Esophagus muscularis mucosa (tissue), 4 donors: ENCODE results near the gene SLC36A4. TPM values are rescaled to one million over a fixed set of nuclear protein-coding genes. Genes with fewer than 3 reads are reported as not detected.
"Not testable (repeated sequence)": the region's sequence is repeated elsewhere in the genome, so short reads cannot be mapped to it uniquely, and the experiment has no call there.

Experiments used
- DNase-seq: peaks from one replicate; pipeline ENCODE4 v3.0.0-alpha.2; 2017; ENCODE audit errors: extremely low spot score
- H3K27ac ChIP-seq, 4 donors: fragments of 200-600 bp; sonication (generic); replicated peaks in 1 of 4; 1 replicate in 3 of 4; 2 replicates in 1 of 4; pipeline ENCODE4 v1.5.1; 2016 to 2019; ENCODE audit warnings: mild to moderate bottlenecking in 1 of 4
- H3K27me3 ChIP-seq, 4 donors: fragments of 200-600 bp; sonication (generic); one replicate each; pipeline versions ENCODE4 v1.5.1 to v1.6.0; 2016 to 2019
- H3K36me3 ChIP-seq, 4 donors: fragments of 200-600 bp; sonication (generic); one replicate each; pipeline ENCODE4 v1.5.1; 2016 to 2019
- H3K4me1 ChIP-seq, 4 donors: fragments of 200-600 bp; sonication (generic); one replicate each; pipeline ENCODE4 v1.5.1; 2016 to 2019
- H3K4me3 ChIP-seq, 4 donors: fragments of 200-600 bp; sonication (generic); 1 replicate in 2 of 4; 2 replicates in 2 of 4; pipeline ENCODE4 v1.5.1; 2016 to 2019; ENCODE audit warnings: mild to moderate bottlenecking in 4 of 4, moderate library complexity in 1 of 4
- H3K9me3 ChIP-seq, 4 donors: fragments of 200-600 bp; sonication (generic); 1 replicate in 3 of 4; 2 replicates in 1 of 4; pipeline ENCODE4 v1.5.1; 2016 to 2019
- EP300 ChIP-seq: sonication (generic); formaldehyde crosslinking; IDR thresholded peaks from one replicate; pipeline ENCODE4 v1.6.1; 2017; ENCODE audit warnings: antibody characterized with exemption
- POLR2A ChIP-seq: fragments of 450-650 bp; IDR thresholded peaks from one replicate; pipeline ENCODE4 v1.6.1; 2017; ENCODE audit warnings: antibody characterized with exemption, moderate library complexity, mild to moderate bottlenecking, low read depth
- POLR2AphosphoS5 ChIP-seq, 2 donors: sonication (generic); formaldehyde crosslinking; IDR thresholded peaks; one replicate each; pipeline ENCODE4 v1.6.1; 2017; ENCODE audit warnings: antibody characterized with exemption in 2 of 2
- WGBS: methylation state at CpG from one replicate; pipeline ENCODE4 v1.1.5; 2018; 5-methylcytosine and 5-hydroxymethylcytosine counted together
- intact Hi-C: fragments of 100-400 bp; cut with DNase I; formaldehyde crosslinking; loops from one replicate; pipeline ENCODE4 v1.15.1; 2023
- total RNA-seq, 4 donors: library from RNA; depleted of rRNA; stranded (reverse); fragments of >200 nt; gene quantifications; one replicate each; pipeline versions ENCODE4 v1.1.0 to v1.2.1, GENCODE V29; 2016
- TF ChIP-seq, protein P1 (sequence below), 3 experiments: fragments of 200-600 bp in 2 of 3; fragments of 450-650 bp in 1 of 3; sonication (generic) in 2 of 3; IDR thresholded peaks; one replicate each; pipeline ENCODE4 v1.5.1; 2017 to 2019; ENCODE audit warnings: antibody characterized with exemption in 3 of 3, mild to moderate bottlenecking in 2 of 3, moderate library complexity in 1 of 3

SLC36A4 gene
- total RNA-seq, 4 donors from 2014 or later: 10.9 to 19.9 (median 17.7) TPM

DNA sequence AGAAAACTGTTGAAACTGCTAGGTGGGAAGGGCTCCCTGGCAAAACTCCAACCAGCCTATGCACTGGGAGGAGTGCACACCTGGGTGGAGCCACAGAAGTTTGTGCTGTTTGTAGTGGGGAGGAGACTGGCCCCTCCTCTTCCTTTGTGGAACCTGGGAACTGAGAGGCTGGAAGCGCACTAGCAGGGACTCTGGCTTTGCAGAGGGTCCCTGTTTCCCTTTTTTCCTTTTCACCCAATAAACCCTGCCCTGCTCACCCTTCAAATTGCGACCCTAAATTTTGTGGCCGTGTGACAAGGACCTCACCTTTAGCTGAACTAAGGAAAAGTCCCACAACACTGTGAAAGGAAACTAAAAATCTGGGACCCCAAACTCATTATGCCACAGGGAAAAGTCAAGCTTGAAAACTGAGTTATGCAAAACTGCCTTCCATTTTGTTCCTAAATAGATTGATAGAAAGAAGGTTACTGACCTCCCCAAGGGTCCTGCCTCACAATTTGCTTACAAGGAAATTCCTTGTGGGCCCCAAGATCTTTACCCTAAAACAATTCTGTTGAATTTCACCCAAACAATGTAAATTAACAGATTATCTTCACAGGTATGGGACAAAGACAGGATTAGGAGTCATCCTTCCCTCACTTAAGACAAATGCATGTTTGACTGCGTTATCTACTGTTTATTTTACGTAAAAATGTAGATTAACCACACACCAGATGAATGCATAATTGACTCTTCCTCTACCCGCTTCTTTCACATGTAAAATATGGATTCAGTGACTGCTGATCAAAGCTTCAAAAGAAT is 81.0 kb downstream of the SLC36A4 start:
- TF ChIP-seq EP300 (no peak), POLR2A (no peak)
- Histone ChIP-seq H3K27me3 (no peaks in the 10 kb centered on the region), H3K36me3 (no peaks in the 10 kb centered on the region), H3K27ac (no peak overlapping the region), H3K4me3 (no peak overlapping the region), H3K4me1 (peaks cover 0 to 2% (median 0%) of the 10 kb centered on the region in 4 donors), H3K9me3 (no peaks in the 10 kb centered on the region)
- 68% methylated on average over 6 of the region's 6 CpGs for WGBS
- no peak for DNase-seq
- intact Hi-C loops: no loop called here

DNA sequence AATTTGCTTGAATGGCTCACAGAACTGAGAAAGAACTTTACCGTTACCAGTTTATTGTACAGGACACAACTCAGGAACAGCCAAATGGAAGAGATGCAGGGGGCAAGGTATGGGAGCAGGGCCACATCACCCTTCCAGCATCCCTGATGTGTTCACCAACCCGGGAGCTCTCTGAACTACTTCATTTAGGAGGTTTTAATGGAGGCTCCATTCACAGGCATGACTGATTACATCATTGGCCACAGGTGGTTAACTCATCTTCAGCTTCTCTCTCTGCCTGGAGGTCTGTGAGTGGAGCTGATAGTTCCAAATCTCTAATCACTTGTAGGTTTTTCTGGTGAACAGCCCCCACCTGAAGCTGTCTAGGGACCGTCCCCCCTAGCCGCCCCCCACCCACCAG is 83.5 kb downstream of the SLC36A4 start:
- Histone ChIP-seq H3K9me3 (peaks cover 0 to 6% (median 0%) of the 10 kb centered on the region in 4 donors), H3K4me3 (no peak overlapping the region), H3K36me3 (no peaks in the 10 kb centered on the region), H3K27me3 (no peaks in the 10 kb centered on the region), H3K27ac (no peak overlapping the region), H3K4me1 (no peaks in the 10 kb centered on the region)
- TF ChIP-seq EP300 (no peak), POLR2AphosphoS5 (IDR thresholded peaks at IDR 0.05) (no peak), POLR2A (no peak)
- TF ChIP-seq, protein P1, sequence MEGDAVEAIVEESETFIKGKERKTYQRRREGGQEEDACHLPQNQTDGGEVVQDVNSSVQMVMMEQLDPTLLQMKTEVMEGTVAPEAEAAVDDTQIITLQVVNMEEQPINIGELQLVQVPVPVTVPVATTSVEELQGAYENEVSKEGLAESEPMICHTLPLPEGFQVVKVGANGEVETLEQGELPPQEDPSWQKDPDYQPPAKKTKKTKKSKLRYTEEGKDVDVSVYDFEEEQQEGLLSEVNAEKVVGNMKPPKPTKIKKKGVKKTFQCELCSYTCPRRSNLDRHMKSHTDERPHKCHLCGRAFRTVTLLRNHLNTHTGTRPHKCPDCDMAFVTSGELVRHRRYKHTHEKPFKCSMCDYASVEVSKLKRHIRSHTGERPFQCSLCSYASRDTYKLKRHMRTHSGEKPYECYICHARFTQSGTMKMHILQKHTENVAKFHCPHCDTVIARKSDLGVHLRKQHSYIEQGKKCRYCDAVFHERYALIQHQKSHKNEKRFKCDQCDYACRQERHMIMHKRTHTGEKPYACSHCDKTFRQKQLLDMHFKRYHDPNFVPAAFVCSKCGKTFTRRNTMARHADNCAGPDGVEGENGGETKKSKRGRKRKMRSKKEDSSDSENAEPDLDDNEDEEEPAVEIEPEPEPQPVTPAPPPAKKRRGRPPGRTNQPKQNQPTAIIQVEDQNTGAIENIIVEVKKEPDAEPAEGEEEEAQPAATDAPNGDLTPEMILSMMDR (IDR thresholded peaks at IDR 0.05): no peak
- no peak for DNase-seq
- 89% methylated on average over 4 of the region's 4 CpGs for WGBS
- intact Hi-C loops: no loop called here

DNA sequence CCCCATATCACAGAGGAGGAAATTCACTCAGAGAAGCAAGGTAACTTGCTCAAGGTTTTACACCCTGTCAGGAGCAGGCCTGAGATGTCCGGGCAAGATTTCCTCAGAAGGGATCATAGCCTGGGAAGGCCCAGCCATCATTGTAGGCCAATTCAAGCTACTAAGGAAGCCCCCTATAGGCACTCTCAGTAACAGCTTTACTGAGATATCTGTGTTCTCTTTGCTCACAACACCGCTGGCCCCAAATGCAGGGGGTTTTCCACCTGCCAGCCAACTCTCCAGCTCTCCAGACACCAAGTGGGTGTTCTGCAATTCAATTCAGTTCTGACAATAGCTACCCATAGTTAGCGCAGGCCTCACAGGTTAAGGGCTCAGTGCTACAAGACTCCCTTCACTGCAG is 84.0 kb downstream of the SLC36A4 start:
- no peak for DNase-seq
- Histone ChIP-seq H3K4me1 (no peaks in the 10 kb centered on the region), H3K27me3 (no peaks in the 10 kb centered on the region), H3K4me3 (no peak overlapping the region), H3K36me3 (no peaks in the 10 kb centered on the region), H3K27ac (no peak overlapping the region), H3K9me3 (peaks cover 0 to 6% (median 0%) of the 10 kb centered on the region in 4 donors)
- intact Hi-C loops: no loop called here
- no peak for TF ChIP-seq POLR2AphosphoS5 (IDR thresholded peaks at IDR 0.05)
- no peak for TF ChIP-seq EP300
- TF ChIP-seq, protein P1 (IDR thresholded peaks at IDR 0.05): no peak
- TF ChIP-seq POLR2A: no peak
- 79% methylated on average over 3 of the region's 3 CpGs for WGBS

DNA sequence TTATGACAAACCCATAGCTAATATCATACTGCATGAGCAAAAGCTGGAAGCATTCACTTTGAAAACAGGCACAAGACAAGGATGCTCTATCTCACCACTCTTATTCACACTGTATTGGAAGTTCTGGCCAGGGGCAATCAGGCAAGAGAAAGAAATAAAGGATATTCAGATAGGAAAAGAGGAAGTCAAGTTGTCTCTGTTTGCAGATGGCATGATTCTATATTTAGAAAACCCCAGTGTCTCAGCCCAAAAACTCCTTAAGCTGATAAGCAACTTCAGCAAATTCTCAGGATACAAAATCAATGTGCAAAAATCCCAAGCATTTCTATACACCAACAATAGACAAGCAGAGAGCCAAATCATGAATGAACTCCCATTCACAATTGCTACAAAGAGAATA is 86.6 kb downstream of the SLC36A4 start:
- H3K4me1 ChIP-seq, H3K36me3 ChIP-seq, H3K27ac ChIP-seq, H3K27me3 ChIP-seq, H3K4me3 ChIP-seq, H3K9me3 ChIP-seq, DNase-seq, intact Hi-C loops: not testable (repeated sequence)

DNA sequence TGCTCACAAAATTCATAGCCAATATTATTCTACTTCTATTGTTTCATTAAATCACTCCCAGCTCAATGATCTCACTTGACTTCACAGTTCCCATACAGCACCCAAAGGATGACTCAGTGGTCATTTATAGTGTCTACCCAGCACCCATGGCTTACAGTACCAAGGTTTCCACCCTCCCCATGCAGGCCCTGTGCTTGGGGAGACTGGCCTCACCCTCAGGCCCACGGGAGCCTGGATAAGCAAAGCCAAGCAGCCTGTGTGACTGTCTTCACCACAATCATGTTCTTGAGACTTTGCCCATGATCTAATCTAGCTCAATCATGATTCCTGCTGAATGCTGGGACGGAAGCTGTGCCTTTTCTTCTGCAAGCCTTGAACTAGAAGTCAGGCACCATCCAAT is 97.6 kb downstream of the SLC36A4 start:
- no peak for DNase-seq
- 58% methylated on average over 2 of the region's 2 CpGs for WGBS
- Histone ChIP-seq H3K4me1 (no peaks in the 10 kb centered on the region), H3K27me3 (no peaks in the 10 kb centered on the region), H3K36me3 (no peaks in the 10 kb centered on the region), H3K4me3 (no peak overlapping the region), H3K27ac (no peak overlapping the region), H3K9me3 (peaks cover 0 to 7% (median 5%) of the 10 kb centered on the region in 4 donors)
- no peak for TF ChIP-seq POLR2AphosphoS5 (IDR thresholded peaks at IDR 0.05)
- TF ChIP-seq, protein P1 (IDR thresholded peaks at IDR 0.05): no peak
- no peak for TF ChIP-seq POLR2A
- TF ChIP-seq EP300: no peak
- intact Hi-C loops: no loop called here

DNA sequence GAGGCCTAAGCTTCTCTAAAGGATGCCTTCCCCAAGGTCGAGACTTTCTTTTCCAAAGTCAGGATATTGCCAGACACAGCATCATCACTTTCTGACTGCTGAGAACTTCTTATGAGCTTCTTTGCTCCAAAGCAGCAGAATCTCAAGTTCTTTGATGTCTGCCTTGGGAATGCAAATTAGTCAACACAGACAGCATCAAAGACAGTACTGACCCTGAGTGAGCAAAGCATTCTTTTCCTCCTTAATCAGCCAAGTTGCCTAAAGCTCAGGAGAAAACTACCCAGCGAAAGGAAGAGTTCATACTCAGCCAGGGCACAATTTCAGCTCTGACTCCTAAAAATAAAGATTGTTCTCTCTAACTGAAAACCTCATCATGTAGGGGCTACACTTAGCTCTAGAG is 98.0 kb downstream of the SLC36A4 start:
- Histone ChIP-seq H3K9me3 (peaks cover 0 to 11% (median 6%) of the 10 kb centered on the region in 4 donors), H3K27me3 (no peaks in the 10 kb centered on the region), H3K27ac (no peak overlapping the region), H3K4me1 (no peaks in the 10 kb centered on the region), H3K4me3 (no peak overlapping the region), H3K36me3 (no peaks in the 10 kb centered on the region)
- TF ChIP-seq EP300: no peak
- TF ChIP-seq, protein P1 (IDR thresholded peaks at IDR 0.05): no peak
- TF ChIP-seq POLR2A: no peak
- no peak for TF ChIP-seq POLR2AphosphoS5 (IDR thresholded peaks at IDR 0.05)
- no peak for DNase-seq
- 79% methylated on average over 2 of the region's 2 CpGs for WGBS
- intact Hi-C loops: no loop called here
